NOMO-1 (cell line): Measurements from ENCODE around the gene ZNF532.

Source experiments
- DNase-seq, 2 experiments: peaks; one replicate each; lab custom pipeline; 2025; ENCODE audit not compliant: unreplicated experiment in 2 of 2; lab: John Stamatoyannopoulos, UW

Gene ZNF532

GRCh38 chr18:58970943-58971790 lies 106.5 kb downstream of the ZNF532 start:
- no peak for DNase-seq

GRCh38 chr18:58975296-58975695 lies 110.6 kb downstream of the ZNF532 start:
- no peak for DNase-seq

- DNase-seq, result no peak
These were observed 111.1 kb downstream of the ZNF532 start for GRCh38 chr18:58975781-58976180.

GRCh38 chr18:58977223-58977622 lies 112.5 kb downstream of the ZNF532 start:
- no peak for DNase-seq

- DNase-seq, result no peak
These were observed 113.1 kb downstream of the ZNF532 start for GRCh38 chr18:58977801-58978200.

GRCh38 chr18:58978916-58979315 lies 114.2 kb downstream of the ZNF532 start:
- DNase-seq, result no peak

GRCh38 chr18:58979615-58980014 lies 114.9 kb downstream of the ZNF532 start:
- no peak for DNase-seq

- DNase-seq, result no peak
These were observed 116.3 kb downstream of the ZNF532 start for GRCh38 chr18:58980991-58981390.

GRCh38 chr18:58983260-58984155 lies 118.8 kb downstream of the ZNF532 start:
- no peak for DNase-seq

- DNase-seq, result no peak
These were observed 123.9 kb downstream of the ZNF532 start for GRCh38 chr18:58988600-58988999.

GRCh38 chr18:58989184-58989759 lies 124.6 kb downstream of the ZNF532 start:
- DNase-seq, result no peak

GRCh38 chr18:58990720-58991119 lies 126.0 kb downstream of the ZNF532 start:
- DNase-seq, result no peak

GRCh38 chr18:58991167-58991798 lies 126.6 kb downstream of the ZNF532 start:
- no peak for DNase-seq

GRCh38 chr18:58992301-58993231 lies 127.9 kb downstream of the ZNF532 start:
- peak; percentile 13 to 21 for DNase-seq

GRCh38 chr18:58993260-58993659 lies 128.6 kb downstream of the ZNF532 start:
- no peak for DNase-seq

GRCh38 chr18:58995663-58996062 lies 131.0 kb downstream of the ZNF532 start:
- no peak for DNase-seq

- no peak for DNase-seq
These were observed 131.5 kb downstream of the ZNF532 start for GRCh38 chr18:58996131-58996641.

- DNase-seq, result no peak
These were observed 132.0 kb downstream of the ZNF532 start for GRCh38 chr18:58996696-58997095.

GRCh38 chr18:58997811-58998337 lies 133.2 kb downstream of the ZNF532 start:
- no peak for DNase-seq
